GM23338 (cell line): ENCODE results near the gene ABCA13. TPM values are rescaled to one million over a fixed set of nuclear protein-coding genes. Genes with fewer than 3 reads are reported as not detected.
A peak's percentile ranks its signal among the peaks of the same experiment; 100 is the strongest.

Experiments
- ATAC-seq: fragments of 200-7000 bp; cut with Tn5 transposase; 3 replicates; pipeline ENCODE4 v1.9.1; 2020
- DNase-seq: peaks from one replicate; pipeline ENCODE4 v3.0.0-alpha.2; 2015; ENCODE audit warnings: low spot score
- H2AFZ ChIP-seq: fragments of 200-600 bp; sonication (generic); 2 replicates; pipeline ENCODE4 v1.8.0; 2016; ENCODE audit warnings: antibody characterized with exemption, mild to moderate bottlenecking, moderate library complexity
- H3F3A ChIP-seq: fragments of 200-600 bp; sonication (generic); replicated peaks from 2 replicates; pipeline ENCODE4 v1.8.0; 2017; ENCODE audit warnings: antibody characterized with exemption, mixed run types, low read depth
- H3K27ac ChIP-seq: fragments of 200-600 bp; sonication (generic); 2 replicates; pipeline ENCODE4 v1.6.1; 2016; ENCODE audit warnings: low read depth
- H3K27me3 ChIP-seq: fragments of 200-600 bp; sonication (generic); 2 replicates; pipeline ENCODE4 v1.8.0; 2016; ENCODE audit warnings: mild to moderate bottlenecking, mixed run types, moderate library complexity; ENCODE audit not compliant: insufficient read depth
- H3K36me3 ChIP-seq: fragments of 200-600 bp; sonication (generic); 2 replicates; pipeline ENCODE4 v1.8.0; 2016; ENCODE audit warnings: mild to moderate bottlenecking; ENCODE audit not compliant: insufficient read depth
- H3K4me1 ChIP-seq: fragments of 200-600 bp; sonication (generic); 2 replicates; pipeline ENCODE4 v1.8.0; 2016; ENCODE audit warnings: mild to moderate bottlenecking, moderate library complexity; ENCODE audit not compliant: insufficient read depth
- H3K4me2 ChIP-seq: fragments of 200-600 bp; sonication (generic); 2 replicates; pipeline ENCODE4 v1.7.1; 2017; ENCODE audit warnings: mixed run types
- H3K4me3 ChIP-seq: fragments of 200-600 bp; sonication (generic); 2 replicates; pipeline ENCODE4 v1.6.1; 2016; ENCODE audit warnings: mixed run types
- H3K79me2 ChIP-seq: fragments of 200-600 bp; sonication (generic); replicated peaks from 2 replicates; pipeline ENCODE4 v1.8.0; 2017; ENCODE audit warnings: mild to moderate bottlenecking; ENCODE audit not compliant: insufficient read depth
- H3K9me2 ChIP-seq: fragments of 200-600 bp; sonication (generic); 2 replicates; pipeline ENCODE4 v1.8.0; 2017; ENCODE audit not compliant: insufficient read depth
- H4K20me1 ChIP-seq: fragments of 200-600 bp; sonication (generic); replicated peaks from 2 replicates; pipeline ENCODE4 v1.8.0; 2017; ENCODE audit warnings: mild to moderate bottlenecking; ENCODE audit not compliant: insufficient read depth
- H3K27ac Mint-ChIP-seq: 2 replicates; pipeline ENCODE4 v1.8.0; 2020; ENCODE audit warnings: inconsistent platforms, mild to moderate bottlenecking, moderate library complexity, mixed read lengths
- H3K27me3 Mint-ChIP-seq: 3 replicates; pipeline ENCODE4 v1.8.0; 2022; ENCODE audit warnings: low read depth, mild to moderate bottlenecking, moderate library complexity, mixed read lengths, inconsistent platforms; ENCODE audit not compliant: insufficient read depth, poor library complexity
- H3K36me3 Mint-ChIP-seq: 3 replicates; pipeline ENCODE4 v1.8.0; 2021; ENCODE audit warnings: low read depth, mild to moderate bottlenecking, inconsistent platforms, moderate library complexity, mixed read lengths
- H3K4me1 Mint-ChIP-seq: 3 replicates; pipeline ENCODE4 v1.8.0; 2020; ENCODE audit warnings: mild to moderate bottlenecking, inconsistent platforms, mixed read lengths
- H3K4me3 Mint-ChIP-seq: 3 replicates; pipeline ENCODE4 v1.8.0; 2021; ENCODE audit warnings: moderate library complexity, mild to moderate bottlenecking, inconsistent platforms, mixed read lengths
- H3K9me3 Mint-ChIP-seq: 3 replicates; pipeline ENCODE4 v1.8.0; 2020; ENCODE audit warnings: moderate library complexity, mild to moderate bottlenecking, inconsistent platforms, mixed read lengths
- CTCF ChIP-seq, 2 experiments: fragments of 200-600 bp in 1 of 2; sonication (generic) in 1 of 2; conservative IDR thresholded peaks; 2 replicates each; pipeline versions ENCODE4 v1.5.1 to v1.6.1; 2016 to 2017; ENCODE audit warnings: antibody characterized with exemption in 2 of 2, low read depth in 2 of 2, mild to moderate bottlenecking in 2 of 2, moderate library complexity in 1 of 2
- ETS1 ChIP-seq: IDR thresholded peaks from 2 replicates; pipeline ENCODE4 v1.6.1; 2016; ENCODE audit warnings: antibody characterized with exemption
- EZH2 ChIP-seq: fragments of 200-600 bp; sonication (generic); IDR thresholded peaks from one replicate; pipeline ENCODE4 v1.8.0; 2017; ENCODE audit warnings: antibody characterized with exemption, mild to moderate bottlenecking, low read depth; ENCODE audit not compliant: unreplicated experiment
- EZH2phosphoT487 ChIP-seq: fragments of 200-600 bp; sonication (generic); IDR thresholded peaks from one replicate; pipeline ENCODE4 v1.8.1; 2018; ENCODE audit warnings: antibody characterized with exemption; ENCODE audit not compliant: unreplicated experiment
- JUNB ChIP-seq: IDR thresholded peaks from one replicate; pipeline ENCODE4 v1.6.1; 2016; ENCODE audit warnings: antibody characterized with exemption; ENCODE audit not compliant: unreplicated experiment
- NANOG ChIP-seq: IDR thresholded peaks from 2 replicates; pipeline ENCODE4 v1.6.1; 2016; ENCODE audit warnings: antibody characterized with exemption, borderline replicate concordance
- REST ChIP-seq: IDR thresholded peaks from one replicate; pipeline ENCODE4 v1.6.1; 2018; ENCODE audit warnings: antibody characterized with exemption; ENCODE audit not compliant: unreplicated experiment
- polyA plus RNA-seq: library from polyadenylated mRNA; unstranded; fragments of >200 nt; fragmentation: Nextera tagmentation; extraction: Ambion mirVana; gene quantifications from 2 replicates; pipeline ENCODE4 v1.2.1, GENCODE V29; 2016
- total RNA-seq: library from RNA; depleted of rRNA; stranded (reverse); fragments of >200 nt; shearing (Covaris generic); gene quantifications from 2 replicates; pipeline ENCODE4 v1.2.3, GENCODE V29; 2014

The ABCA13 gene
- total and polyA plus RNA-seq, 2 experiments from 2014 or later: 0.21 TPM; not detected in 1

DNA sequence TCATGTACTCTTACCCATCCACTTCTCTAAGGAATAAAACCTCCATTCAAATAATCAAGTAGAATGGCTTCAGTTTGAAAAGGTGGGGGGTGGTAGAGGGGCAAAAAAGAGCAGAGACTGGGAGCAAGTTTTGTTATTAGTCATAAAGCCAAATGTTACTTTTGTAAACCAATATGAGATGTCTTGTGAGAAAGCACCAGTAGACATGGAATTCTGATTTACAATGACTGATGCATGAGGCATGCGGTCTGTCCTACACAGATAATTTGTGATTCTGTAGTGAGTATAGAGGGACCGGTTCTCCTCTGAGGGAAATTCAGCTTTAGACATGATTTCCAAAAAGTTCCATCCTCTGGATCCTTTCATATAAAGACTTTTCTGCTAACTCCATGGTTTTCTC lies 12.9 kb upstream of the ABCA13 start:
- TF ChIP-seq ETS1: no peak
- no peak overlapping the region for H3K27ac Mint-ChIP-seq
- Histone ChIP-seq H3K27ac (no peak overlapping the region), H3K4me2 (no peak overlapping the region), H3K4me1 (no peaks in the 10 kb centered on the region), H3F3A (no peaks in the 10 kb centered on the region), H4K20me1 (no peaks in the 10 kb centered on the region), H3K4me3 (no peak overlapping the region), H3K79me2 (no peaks in the 10 kb centered on the region), H2AFZ (peak overlapping the region; percentile 18; the same call in 1 of the 2 replicates), H3K27me3 (no peaks in the 10 kb centered on the region), H3K36me3 (no peaks in the 10 kb centered on the region; the same call in 1 of the 2 replicates), H3K9me2 (peaks cover 10% of the 10 kb centered on the region; the same call in 1 of the 2 replicates)
- H3K27me3 Mint-ChIP-seq: no peaks in the 10 kb centered on the region
- no peaks in the 10 kb centered on the region for H3K4me1 Mint-ChIP-seq
- ATAC-seq (no peak), DNase-seq (no peak)
- peaks cover 8% of the 10 kb centered on the region; the same call in 2 of the 3 replicates for H3K36me3 Mint-ChIP-seq
- no peak overlapping the region for H3K4me3 Mint-ChIP-seq
- peaks cover 22% of the 10 kb centered on the region for H3K9me3 Mint-ChIP-seq

GRCh38 chr7:48161407-48162125 lies 9.7 kb upstream of the ABCA13 start:
- Histone ChIP-seq H3K4me1 (no peaks in the 10 kb centered on the region), H2AFZ (no peak overlapping the region), H3F3A (no peaks in the 10 kb centered on the region), H3K36me3 (no peaks in the 10 kb centered on the region; the same call in 1 of the 2 replicates), H4K20me1 (no peaks in the 10 kb centered on the region), H3K27me3 (no peaks in the 10 kb centered on the region), H3K4me3 (no peak overlapping the region), H3K27ac (no peak overlapping the region), H3K9me2 (peaks cover 10% of the 10 kb centered on the region; the same call in 1 of the 2 replicates), H3K4me2 (no peak overlapping the region), H3K79me2 (no peaks in the 10 kb centered on the region)
- Mint-ChIP-seq H3K27me3 (no peaks in the 10 kb centered on the region), H3K36me3 (peaks cover 8% of the 10 kb centered on the region; the same call in 2 of the 3 replicates), H3K4me1 (no peaks in the 10 kb centered on the region), H3K27ac (no peak overlapping the region), H3K4me3 (no peak overlapping the region), H3K9me3 (peaks cover 25% of the 10 kb centered on the region)
- DNase-seq (no peak), ATAC-seq (no peak)
- TF ChIP-seq JUNB: no peak
- no peak for TF ChIP-seq EZH2
- TF ChIP-seq EZH2phosphoT487: no peak
- TF ChIP-seq ETS1: no peak
- TF ChIP-seq NANOG: no peak
- TF ChIP-seq REST: no peak
- TF ChIP-seq CTCF (conservative IDR thresholded peaks at IDR 0.05; ENCODE audit: low read depth in 2 of 2): no peak
